GM21786 (cell line): Measurements from ENCODE around the gene CCNE1.
"Not testable (repeated sequence)": the region's sequence is repeated elsewhere in the genome, so short reads cannot be mapped to it uniquely, and the experiment has no call there.

Experiments
- ATAC-seq: cut with Tn5 transposase; IDR thresholded peaks from one replicate; pipeline ENCODE4 v1.9.1; 2021; ENCODE audit not compliant: unreplicated experiment

CCNE1 gene

DNA sequence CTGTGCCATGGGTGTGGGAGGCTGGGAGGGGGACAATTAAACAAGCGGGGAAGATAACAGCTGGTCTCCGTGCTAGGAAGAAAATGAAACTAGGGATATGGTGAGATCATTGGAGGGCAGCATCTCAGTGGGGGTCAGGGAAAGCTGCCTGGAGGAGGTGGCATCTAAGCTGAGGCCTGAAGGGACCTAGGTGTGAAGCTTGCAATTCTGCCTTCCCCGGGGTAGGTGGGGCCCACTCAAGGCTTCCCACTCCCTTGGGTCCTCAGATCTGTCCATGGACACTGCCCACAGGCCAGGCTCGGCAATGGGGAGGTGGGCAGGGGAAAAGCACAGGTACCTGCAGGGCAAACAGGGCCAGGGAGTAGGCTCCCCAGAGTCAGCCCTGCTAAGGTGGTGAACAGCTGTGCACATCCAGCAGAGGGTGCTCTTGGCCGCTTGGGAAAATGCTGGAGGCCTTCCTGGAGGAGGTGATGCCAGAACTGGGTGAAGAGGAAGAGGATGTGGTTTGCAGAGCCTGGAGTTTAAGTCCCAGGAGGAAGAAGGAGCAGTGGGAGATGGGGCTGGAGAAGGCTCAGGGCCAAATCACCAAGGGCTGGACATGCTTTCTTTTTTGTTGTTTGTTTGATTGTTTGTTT lies 25.7 kb upstream of the CCNE1 start:
- no peak for ATAC-seq

DNA sequence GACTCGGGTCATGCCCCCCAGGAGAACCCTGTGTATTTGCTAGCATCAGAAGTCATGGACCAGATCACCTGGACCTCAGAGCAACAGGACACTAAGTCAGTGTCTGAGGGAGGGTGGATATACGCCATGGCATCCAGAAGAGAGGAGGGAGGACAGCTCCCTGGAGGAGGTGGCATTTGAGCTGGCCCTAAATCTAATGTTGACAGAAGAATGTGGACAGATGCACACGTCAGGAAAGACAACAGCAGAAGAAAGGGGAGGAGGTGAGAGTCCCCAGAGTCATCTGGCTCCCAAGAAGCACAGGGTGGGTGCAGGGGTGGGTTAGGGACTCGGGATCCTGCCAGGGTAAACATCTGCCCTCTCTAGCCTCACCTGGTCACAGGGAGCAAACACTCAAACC lies 24.5 kb upstream of the CCNE1 start:
- ATAC-seq: no peak

DNA sequence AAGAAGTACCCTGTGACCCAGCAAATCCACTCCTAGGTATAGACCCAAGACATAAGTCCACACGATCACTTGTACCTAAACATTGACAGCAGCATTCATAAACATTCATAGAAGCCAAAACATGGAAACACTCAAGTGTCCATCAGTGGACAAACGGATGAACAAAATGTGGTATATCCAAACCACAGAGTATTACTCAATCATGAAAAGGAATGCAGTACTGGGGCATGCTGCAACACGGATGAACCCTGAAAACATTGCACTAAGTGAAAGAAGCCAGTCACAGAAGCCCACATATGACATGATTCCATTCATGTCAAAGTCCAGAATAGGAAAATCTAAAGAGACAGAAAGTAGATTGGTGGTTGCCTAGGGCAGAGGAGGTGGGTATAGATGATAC lies 22.8 kb upstream of the CCNE1 start:
- no peak for ATAC-seq

DNA sequence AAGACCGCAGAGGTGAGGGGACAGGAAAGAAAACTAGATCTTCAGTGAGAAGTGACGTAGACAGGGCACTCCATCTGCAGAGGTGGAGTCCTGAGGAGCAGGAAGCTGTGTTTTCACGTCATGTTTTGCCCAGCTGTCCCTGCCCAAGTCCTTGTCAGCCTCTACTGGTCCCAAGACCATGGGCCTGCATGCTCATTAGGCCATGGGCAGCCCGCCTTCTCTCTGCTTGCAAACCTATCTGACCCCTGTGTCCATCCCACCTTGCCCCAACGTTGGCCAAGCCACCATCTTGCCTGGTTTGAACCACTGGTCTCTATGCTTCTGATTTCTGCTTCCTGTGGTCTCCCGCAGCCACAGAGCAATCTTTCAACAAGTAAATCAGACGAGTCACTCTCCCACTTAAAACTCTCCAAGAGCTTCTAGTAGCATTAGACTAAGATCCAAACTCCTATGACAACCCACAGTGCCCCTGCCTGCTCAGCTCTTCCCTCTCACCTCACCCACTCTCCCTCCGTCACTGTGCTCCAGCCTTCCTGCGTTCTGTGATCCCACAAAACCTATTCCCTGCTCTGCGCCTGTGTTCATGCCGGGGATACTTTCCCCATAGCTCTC lies 18.6 kb upstream of the CCNE1 start:
- ATAC-seq: no peak

DNA sequence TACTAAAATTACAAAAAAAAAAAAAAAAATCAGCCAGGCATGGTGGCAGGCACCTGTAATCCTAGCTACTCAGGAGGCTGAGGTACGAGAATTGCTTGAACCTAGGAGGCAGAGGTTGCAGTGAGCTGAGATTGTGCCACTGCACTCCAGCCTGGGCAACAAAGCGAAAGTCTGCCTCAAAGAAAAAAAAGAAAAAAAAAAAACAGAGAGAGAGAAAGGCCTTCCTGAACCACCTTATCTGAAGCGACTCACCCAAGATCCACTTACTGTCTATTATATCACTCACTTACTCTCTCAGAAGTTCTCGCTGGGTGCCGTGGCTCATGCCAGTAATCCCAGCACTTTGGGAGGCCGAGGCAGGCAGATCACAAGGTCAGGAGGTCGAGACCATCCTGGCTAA lies 17.3 kb upstream of the CCNE1 start:
- not testable (repeated sequence) for ATAC-seq

DNA sequence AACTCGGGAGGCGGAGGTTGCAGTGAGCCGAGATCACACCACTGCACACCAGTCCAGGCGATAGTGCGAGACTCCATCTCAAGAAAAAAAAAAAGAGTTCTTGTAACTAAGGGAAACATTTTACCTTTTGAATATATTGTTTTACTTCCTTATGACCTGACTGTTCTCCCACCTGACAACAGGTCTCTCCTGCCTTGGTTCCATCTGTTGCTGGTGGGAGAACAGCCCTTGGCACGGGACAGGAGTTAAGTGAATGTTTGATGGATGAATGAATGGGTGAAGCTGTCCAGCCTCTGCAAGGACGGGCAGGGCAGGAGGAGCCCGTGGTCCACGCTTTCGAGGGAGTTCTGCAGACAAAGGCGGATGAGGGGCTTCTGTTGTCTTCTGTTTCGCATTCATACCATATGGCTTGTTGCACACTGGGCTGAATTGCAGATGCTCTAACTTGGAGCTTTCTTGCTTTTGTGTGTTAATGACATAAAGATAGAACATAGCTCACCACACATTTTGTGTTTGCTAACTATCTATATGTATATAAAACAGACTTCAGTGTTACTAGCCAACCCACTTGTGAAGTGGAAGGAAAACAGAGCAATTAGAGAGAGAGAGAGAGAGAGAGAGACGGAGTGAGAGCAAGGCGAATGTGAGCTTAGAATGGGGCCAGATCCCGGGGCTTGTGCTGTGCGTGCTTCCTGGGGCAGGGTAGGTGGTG lies 16.2 kb upstream of the CCNE1 start:
- no peak for ATAC-seq

DNA sequence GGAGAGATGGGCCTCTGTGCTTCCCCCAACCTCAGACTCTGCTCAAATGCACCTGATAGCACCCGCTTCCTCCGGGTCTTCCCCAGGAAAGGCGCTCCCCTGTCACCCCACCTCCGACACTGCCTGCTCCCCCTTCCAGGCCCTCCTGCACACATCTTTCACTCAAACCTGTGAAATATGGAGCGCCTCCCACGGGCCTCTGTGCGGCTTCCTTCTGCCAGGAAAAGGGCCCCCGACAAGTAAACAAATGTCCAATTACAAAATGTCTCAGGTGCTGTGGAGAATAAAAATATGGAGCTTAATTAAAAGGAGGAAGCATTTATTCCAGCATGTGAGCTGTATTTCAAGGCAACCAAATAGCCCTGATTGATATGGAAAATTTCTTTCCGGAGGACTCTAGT lies 15.6 kb upstream of the CCNE1 start:
- ATAC-seq: no peak

DNA sequence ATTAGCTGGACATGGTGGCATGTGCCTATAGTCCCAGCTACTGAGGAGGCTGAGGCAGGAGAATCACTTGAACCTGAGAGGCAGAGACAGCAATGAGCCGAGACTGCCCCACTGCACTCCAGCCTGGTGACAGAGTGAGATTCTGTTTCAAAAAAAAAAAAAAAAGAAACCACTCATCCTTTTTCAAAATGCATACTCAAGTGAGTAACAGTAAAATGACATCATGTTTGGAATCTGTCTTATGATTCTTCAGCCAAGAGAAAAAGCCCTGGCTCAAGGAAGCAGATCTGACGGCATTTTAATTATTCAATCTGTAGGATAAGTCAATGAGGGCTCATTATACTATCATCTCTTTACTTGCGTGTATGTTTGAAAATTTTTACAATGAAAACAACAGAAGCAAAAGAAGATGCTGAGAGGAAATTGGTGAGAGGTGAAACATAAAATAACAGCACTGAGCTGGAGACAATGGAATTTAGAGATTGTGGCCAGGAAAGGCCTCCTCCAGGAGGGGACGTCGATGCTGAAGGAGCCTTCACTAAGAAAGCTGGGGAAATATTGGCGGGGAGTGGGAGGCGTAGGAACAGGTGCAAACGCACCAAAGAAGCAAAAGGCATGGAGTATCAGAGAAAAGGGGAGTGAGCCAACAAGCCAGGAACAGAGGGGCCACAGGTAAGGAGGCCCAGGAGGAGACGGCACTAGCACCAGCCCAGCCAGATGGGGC lies 12.9 kb upstream of the CCNE1 start:
- ATAC-seq: no peak

DNA sequence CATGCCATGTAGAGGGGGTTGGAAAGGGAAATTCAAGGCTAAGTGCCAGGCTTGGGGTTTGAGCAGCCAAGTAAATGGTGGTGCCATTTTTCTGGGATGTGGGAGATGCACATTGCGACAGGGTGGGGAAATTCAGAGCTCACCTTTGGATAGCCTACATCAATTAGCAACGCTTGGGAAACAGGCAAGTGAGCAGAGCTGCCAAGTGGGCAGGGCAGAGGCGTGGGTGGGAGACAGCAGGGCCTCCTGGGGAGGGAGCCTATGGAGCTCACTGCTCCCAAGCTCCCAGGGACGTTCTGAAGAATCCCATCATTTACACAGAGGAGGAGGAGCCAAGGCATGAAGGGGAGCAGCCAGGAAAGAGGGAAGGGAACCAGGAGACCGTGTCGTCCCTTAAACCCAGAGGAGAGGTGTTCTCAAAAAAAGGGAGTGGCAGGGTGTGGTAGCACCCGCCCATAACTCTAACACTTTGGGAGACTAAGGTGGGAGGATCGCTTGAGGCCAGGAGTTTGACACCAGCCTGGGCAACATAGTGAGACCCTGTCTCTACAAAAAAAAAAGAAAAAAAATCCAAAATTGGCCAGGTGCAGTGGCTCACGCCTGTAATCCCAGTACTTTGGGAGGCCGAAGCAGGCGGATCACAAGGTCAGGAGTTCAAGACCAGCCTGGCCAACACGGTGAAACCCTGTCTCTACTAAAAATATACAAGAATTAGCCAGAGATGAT lies 11.5 kb upstream of the CCNE1 start:
- no peak for ATAC-seq

DNA sequence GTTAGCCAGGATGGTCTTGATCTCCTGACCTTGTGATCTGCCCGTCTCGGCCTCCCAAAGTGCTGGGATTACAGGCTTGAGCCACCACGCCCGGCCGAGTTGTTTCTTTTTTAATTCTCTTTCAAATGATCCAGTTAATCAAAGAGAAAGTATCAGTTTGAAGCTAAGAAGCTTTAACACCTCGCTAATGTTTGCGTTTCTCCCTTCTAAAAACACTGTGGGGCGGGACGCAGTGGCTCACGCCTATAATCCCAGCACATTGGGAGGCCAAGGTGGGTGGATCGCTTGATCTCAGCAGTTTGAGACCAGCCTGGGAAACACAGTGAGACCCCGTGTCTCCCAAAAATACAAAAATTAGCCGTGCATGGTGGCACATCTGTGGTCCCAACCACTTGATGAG lies 7.8 kb upstream of the CCNE1 start:
- ATAC-seq: not testable (repeated sequence)

DNA sequence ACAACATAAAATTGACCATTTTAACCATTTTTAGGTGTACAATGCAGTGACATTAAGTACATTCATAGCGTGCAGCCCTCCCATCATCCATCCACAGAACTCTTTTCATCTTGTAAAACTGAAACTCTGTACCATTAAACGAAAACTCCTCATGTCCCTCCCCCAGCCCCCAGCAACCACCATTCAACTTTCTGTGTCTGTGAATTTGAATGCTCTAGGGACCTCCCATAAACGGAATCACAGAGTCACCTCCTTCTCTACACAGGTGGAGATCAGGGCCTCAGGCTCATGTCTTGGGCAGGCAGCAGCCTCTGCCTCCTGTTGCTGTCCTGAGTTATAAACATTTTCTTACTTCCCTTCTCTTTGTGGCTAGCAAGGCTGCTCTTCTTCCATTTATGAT lies 7.3 kb upstream of the CCNE1 start:
- peak; percentile 74 for ATAC-seq

DNA sequence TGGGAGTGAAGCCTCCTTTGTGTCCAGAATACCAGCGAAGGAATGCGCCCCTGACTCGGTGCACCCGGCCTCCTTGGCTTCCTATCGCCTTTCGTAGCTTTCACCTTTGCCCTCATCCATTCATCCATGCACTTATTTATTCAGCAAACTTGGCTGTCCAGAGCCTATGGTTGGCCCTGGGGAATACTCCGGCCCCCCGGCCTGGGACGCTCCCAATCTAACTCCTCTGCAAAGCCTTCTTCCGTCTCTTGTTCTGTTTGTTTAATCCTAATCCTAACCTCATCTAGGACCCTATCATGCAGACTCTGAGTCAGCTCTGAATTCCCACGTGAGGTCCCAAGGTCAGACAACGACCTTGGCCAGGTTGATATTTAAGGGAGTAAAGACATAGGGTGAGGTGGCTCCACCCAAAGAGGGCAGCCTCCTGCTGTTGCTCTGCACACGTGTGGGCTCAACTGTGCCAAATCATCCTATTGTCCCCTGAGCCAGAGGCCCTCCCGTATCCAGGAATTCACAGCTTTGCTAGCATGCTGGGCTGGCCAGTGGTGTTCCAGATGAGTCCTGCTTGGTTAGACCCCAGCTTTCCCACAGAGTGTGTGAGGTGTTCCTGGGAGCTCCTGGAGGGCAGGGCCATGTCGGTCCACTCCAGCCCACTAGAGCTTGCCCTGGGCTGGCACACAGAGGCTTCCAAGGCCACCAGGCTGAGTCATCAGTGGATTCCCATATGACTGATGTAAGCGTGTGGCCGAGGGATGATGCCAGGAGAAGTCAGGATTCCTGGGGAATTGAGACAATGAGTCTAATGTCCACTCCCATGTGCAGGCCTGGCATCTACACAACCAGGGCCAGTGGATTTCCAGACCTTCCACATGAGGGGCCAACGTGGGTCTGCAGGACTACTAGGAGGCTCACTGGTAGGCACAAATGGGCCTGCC lies 6.5 kb upstream of the CCNE1 start:
- no peak for ATAC-seq

DNA sequence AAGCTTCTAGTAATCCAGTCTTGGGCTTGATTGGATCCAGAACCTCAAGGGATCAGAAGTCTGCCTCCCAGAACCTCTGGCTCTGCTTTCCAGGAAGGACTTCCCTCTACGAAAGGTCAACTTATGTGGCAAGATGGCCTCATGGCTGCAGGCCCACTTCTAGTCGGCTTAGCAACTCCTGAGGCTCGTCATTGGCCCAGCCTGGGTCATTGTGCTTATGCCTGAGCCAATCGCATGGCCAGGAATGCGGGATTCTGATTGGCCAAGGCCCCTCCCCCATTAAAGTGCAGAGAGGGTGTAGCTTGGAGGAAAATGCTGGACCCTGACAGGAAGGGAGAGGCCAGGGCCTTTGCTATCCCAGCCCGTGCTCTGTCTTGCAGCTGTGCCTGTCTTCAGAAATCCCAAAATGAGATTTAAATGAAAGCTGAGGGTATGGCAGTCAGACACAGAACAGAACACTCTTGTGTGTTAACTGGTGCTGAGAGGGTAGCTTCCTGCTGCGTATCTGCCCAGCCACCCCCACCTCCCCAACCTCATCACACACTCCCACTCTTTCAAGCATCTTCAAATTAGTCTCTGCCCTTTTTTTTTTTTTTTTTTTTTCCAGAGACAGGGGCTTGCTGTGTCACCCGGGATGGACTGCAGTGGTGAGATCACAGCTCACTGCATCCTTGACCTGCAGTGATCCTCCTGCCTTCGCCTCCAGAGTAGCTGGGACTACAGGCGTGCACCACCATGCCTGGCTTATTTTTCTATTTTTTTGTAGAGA lies 5.5 kb upstream of the CCNE1 start:
- no peak for ATAC-seq

DNA sequence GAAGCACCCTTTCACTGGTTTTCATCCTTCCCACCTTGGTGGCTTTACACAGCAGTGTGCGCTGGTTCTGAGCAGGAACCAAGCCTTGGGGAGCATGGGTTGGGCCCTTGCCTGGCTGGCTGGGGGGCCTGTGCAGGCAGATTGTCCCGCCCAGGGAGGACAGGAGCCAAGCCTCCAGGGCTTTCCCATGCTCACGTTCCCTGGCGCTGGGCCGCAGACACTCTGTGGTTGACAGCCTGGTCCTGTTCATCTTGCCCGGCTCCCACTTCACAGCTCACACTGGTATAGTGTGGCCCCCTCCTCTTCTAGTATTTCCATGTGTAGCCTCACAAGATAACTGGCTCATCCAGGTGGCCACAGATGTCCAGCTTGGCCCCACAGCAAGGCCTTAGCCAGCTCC lies 4.6 kb upstream of the CCNE1 start:
- no peak for ATAC-seq

DNA sequence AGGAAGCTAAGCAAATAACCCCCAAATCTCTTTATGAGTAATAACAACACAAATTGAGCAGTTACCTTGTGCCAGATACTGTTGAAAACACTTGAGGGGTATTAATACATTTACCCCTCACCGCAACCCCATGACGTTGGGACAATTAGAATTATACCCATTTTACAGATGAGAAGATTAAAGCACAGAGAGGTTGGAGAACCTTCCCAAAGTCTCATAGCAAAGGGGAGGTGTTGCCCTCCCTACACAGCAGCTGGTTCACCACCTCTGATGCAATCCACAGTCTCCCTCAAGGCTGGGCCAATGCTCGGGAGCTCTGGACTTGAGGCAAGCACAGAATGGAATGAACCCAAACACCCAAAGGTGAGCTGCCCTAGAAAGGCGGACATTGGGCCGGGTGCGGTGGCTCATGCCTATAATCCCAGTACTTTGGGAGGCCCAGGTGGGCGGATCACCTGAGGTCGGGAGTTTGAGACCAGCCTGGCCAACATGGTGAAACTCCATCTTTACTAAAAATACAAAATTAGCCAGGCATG lies 3.9 kb upstream of the CCNE1 start:
- ATAC-seq: no peak

DNA sequence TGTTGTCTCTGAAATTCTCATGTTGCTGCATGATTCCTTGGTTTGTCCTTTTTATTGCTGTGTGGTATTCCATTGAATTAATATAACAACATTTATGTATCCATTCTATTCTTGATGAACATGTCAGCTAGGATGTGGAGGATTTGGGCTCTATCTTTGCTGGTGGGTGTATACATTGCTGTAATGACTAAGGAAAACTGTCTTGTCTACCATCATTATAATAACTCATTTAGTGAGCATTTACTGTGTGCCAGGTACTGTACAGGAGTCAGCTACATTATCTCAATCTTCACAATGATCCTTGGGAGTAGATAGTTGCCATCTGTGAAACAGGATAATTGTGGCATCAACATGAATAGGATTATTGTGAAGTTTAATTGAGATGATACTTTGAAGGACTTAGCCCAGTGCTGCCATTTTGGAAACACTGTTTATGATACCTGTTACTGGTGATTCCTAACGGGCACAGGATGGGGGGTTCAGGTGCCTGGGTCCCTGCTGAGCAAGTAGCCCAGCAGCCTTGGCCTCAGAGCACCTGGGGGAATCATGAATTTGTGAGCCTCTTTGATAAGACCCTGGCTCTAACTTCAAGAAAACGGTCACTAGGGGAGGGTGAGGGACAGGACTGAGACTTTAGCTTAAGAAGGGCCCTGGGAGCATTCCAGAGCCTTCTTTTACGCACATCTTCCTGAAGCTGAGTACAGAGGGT lies 1.8 kb upstream of the CCNE1 start:
- ATAC-seq: no peak

DNA sequence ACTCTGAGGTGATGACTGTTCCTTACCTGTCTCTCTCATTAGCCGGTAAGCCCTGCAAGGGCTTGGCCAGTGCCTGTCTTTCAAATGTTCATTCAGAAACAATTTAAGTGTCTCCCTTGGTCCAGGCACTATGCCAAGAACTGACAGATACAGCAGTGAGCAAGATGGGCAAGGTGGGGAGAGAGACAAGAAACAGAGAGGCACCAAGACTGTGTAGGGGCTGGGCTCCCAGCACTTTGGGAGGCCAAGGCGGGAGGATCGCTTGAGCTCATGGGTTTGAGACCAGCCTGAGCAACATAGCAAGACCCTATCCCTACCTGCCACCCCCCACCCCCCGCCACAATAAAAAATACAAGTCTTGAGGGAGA lies 1.3 kb upstream of the CCNE1 start:
- no peak for ATAC-seq

DNA sequence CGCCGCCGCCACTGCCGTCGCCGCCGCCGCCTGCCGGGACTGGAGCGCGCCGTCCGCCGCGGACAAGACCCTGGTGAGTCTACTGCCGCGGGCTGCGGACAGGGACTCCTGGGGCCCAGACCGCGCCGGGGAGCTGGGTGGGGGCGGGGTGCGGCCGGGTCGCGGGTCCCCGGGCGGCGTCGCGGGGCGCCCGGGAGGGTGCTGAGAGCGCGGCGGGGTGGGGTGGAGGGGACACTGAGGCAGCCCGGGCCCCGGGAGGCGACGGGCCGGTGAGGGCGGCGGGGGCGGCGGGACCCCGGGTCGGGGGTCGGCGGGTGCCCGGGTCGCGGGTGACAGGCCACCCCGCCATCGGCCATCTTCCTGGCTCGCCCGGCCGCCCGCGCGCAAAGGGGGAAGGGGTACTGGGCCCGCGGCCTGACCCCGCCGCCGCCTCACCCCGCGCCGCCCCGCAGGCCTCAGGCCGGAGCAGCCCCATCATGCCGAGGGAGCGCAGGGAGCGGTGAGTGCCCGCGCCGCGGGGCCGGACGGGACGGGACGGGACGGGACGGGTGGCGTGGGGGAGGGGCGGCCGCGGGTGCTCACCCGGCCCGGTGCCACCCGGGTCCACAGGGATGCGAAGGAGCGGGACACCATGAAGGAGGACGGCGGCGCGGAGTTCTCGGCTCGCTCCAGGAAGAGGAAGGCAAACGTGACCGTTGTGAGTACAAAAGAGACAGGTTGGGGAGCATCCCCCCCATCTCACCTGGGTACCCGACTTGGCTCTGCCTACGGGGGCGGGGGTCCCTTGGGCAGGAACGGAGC lies 489 bp downstream of the CCNE1 start:
- peak; percentile 6 for ATAC-seq
